T-helper 1 cell (primary cell): ENCODE measurements around the gene U2AF1L4.
"Not testable (repeated sequence)": the region's sequence is repeated elsewhere in the genome, so short reads cannot be mapped to it uniquely, and the experiment has no call there.

ENCODE experiments used
- DNase-seq, 5 donors: peaks; one replicate each; pipeline ENCODE4 v3.0.0-alpha.2; 2012 to 2020

U2AF1L4 gene

DNA sequence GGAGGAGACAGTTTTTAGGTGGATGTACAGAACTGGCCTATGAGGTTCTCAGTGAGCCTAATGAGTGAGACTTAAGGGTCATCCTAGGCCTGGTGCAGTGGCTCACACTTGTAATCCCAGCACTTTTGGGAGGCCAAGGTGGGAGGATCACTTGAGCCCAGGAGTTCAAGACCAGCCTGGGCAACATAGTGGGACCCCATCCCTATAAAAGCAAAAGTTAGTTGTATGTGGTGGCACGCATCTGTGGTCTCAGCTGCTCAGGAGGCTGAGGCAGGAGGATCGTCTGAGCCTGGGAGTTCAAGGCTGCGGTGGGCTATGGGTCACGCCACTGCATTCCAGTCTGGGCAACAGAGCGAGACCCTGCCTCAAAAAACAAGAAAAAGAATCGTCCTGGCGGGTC is 21.1 kb downstream of the U2AF1L4 start:
- DNase-seq = not testable (repeated sequence)

DNA sequence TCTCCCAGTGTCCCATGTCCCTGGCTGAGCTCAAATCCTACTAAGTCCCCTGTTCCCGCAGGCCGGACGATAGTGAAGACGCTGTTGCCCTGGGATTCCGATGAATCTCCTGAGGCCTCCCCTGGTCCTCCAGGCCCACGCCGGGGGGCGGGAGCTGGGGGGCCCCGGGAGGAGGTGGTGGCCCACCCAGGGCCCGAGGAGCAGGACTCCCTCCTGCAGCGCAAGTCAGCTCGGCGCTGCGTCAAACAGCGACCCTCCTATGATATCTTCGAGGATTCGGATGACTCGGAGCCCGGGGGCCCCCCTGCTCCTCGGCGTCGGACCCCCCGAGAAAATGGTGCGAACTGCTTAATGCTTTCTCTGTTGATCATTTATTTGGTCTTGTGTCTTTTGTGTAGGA is 21.5 kb downstream of the U2AF1L4 start:
- no peak for DNase-seq

DNA sequence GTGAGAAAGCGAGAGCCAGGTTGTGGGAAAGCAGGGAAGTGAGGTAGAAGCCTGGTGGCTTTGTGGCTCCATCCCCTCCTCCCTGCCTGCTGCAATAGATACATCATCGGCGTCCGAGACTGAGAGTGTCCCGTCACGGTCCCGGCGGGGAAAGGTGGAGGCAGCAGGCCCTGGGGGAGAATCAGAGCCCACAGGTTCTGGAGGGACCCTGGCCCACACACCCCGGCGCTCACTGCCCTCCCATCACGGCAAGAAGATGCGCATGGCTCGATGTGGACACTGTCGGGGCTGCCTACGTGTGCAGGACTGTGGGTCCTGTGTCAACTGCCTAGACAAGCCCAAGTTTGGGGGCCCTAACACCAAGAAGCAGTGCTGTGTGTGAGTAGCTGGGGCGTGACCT is 22.3 kb downstream of the U2AF1L4 start:
- no peak for DNase-seq

DNA sequence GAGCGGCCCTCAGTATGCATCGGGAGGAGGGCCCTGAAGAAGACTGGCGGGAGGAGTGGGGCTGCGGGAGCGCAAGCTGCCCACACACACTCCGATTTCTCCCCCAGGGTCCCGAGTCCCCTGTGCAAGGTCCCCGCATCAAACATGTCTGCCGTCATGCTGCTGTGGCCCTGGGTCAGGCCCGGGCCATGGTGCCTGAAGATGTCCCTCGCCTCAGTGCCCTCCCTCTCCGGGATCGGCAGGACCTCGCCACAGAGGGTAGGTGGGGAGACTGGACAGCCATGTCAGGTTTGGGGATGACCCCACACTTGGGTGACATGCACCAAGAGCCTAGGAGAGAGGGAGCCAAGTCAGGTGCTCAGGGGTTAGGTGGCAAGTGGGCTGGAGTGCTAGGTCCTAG is 22.8 kb downstream of the U2AF1L4 start:
- DNase-seq = no peak

DNA sequence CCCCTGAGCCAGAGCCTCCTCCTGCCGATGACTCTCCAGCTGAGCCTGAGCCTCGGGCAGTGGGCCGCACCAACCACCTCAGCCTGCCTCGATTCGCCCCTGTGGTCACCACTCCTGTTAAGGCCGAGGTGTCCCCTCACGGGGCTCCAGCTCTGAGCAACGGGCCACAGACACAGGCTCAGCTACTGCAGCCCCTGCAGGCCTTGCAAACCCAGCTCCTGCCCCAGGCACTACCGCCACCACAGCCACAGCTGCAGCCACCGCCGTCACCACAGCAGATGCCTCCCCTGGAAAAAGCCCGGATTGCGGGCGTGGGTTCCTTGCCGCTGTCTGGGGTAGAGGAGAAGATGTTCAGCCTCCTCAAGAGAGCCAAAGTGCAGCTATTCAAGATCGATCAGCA is 23.8 kb downstream of the U2AF1L4 start:
- no peak for DNase-seq

DNA sequence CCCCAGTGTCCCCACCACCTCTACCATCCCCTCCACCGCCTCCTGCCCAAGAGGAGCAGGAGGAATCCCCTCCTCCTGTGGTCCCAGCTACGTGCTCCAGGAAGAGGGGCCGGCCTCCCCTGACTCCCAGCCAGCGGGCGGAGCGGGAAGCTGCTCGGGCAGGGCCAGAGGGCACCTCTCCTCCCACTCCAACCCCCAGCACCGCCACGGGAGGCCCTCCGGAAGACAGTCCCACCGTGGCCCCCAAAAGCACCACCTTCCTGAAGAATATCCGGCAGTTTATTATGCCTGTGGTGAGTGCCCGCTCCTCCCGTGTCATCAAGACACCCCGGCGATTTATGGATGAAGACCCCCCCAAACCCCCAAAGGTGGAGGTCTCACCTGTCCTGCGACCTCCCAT is 24.6 kb downstream of the U2AF1L4 start:
- DNase-seq = no peak

DNA sequence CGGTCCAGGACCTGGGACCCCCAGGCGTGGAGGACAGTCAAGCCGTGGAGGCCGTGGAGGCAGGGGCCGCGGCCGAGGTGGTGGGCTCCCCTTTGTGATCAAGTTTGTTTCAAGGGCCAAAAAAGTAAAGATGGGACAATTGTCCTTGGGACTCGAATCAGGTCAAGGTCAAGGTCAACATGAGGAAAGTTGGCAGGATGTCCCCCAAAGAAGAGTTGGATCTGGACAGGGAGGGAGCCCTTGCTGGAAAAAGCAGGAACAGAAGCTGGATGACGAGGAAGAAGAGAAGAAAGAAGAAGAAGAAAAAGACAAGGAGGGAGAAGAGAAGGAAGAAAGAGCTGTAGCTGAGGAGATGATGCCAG is 25.1 kb downstream of the U2AF1L4 start:
- no peak for DNase-seq

DNA sequence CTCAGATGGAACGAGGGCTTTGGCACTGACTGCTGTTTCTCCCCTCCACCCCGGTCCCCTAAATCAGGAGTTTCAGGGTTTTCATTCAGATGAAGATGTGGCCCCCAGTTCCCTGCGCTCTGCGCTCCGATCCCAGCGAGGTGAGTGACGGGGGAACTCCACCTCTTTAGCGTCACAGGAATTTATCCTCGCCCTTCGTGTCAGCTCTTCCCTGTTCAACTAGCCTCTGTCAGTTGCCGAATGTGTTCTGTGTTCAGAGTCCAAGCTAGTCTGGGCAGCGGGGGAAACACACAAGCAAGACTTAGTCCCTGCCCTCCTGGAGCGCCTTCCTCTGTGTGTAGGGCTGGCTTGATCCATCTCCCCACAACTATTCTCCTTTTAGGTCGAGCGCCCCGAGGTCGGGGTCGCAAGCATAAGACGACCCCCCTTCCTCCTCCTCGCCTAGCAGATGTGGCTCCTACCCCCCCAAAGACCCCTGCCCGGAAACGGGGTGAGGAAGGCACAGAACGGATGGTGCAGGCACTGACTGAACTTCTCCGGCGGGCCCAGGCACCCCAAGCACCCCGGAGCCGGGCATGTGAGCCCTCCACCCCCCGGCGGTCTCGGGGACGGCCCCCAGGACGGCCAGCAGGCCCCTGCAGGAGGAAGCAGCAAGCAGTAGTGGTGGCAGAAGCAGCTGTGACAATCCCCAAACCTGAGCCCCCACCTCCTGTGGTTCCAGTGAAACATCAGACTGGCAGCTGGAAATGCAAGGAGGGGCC is 25.6 kb downstream of the U2AF1L4 start:
- DNase-seq = no peak

DNA sequence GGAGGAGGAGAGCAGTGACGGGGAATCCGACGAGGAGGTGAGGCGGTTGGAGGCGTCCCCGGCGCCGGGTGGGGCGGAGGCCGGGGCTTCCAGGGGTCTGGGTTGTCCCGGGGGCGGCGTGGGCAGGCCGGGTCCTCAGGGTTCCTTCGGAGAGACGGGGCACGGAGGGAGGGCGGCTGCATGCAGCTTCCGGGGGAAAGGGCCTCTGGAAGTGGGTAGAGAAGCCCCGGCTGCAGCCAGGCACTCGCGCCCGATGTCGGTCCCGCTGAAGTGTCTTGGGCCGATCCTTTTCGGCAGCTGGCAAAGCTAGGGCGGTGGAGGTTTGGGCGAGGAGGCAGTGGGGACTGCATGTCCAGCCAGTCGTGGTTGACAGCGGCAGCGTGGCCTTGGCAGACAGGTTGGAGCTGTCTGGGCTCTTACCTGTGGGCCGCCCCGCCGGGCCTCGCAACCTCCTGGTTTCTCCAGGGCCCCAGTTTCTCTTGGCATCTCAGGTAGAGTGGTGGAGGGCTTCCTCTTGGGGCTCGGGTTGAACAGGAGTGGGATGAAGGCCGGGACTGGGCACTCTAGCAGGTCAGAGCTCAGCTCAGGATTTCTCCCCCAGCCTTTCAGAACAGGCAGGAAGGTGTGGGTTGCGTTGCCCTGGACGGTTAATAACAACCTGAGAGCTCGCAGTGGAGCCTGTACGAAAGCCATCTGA is 26.7 kb downstream of the U2AF1L4 start:
- DNase-seq = peak in 3 of 5 donors; percentile 32 to 51 (median 37)

DNA sequence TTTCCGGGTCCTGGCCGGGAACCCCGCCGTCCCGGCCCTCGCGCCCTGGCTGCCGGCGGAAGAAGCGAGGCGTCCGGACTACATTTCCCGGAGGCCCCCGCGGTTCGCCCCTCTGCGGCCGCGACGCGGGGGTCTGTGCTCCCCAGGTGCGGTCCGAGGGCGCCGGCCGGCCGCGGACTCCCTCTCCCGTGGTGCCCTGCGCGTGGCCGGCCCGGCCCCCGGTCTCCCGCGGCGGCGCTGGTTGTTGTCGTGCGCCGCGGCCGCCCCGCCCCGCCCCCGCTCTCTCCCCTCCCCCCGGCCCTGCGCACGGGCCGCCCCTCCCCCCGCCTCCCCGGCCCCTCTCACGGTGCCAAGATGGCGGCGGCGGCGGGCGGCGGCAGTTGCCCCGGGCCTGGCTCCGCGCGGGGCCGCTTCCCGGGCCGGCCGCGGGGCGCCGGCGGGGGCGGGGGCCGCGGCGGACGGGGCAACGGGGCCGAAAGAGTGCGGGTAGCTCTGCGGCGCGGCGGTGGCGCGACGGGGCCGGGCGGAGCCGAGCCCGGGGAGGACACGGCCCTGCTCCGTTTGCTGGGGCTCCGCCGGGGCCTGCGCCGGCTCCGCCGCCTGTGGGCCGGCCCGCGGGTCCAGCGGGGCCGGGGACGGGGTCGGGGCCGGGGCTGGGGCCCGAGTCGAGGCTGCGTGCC is 27.4 kb downstream of the U2AF1L4 start, which contains the start of gene KMT2B:
KMT2B (plus strand) TSS at position 339 of the 680 bp plus-strand sequence; CDS start at position 355, 16 bp downstream.
- no peak for DNase-seq

DNA sequence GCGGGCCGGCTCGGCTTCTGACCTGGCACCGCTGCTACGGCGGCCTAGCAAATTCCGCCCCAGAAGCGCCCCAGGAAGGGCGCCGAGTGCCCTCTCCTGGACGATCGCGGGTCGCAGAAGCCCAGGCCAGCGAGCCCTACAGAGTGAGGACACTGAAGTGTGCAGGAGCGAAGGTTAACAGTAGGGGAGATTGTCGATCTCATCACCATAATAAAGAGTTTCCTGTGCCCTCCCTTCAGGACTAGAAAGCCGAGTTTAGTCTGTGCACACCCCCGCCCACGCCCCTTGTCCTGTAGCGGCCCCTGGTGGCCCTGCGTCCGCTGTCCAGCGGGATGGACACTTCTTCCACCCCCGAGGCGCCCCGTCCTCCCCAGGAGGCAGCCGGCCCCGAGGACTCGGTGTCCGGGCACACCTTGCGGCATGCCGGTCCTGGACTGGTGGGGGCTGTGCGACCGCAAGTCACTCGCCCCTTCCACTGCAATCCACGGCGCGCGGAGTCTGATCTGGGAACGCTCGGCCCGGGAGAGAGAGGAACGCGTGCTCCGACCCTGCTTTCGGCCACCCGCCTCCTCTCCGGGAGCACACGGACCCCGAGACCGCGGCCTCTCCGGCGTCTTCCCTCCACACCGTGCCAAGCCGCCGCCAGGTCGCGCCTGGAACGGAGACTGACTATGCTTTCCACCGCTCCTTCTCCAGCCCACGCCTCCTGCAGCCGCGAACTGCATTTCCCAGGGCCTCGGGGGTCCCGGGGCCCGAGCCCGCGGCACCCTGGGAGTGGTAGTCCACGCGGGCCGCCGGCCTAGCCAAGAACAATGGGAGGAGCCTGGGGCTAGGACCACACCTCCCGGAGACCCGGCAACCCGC is 28.2 kb downstream of the U2AF1L4 start:
- DNase-seq = peak; percentile 93 to 98 (median 97)

DNA sequence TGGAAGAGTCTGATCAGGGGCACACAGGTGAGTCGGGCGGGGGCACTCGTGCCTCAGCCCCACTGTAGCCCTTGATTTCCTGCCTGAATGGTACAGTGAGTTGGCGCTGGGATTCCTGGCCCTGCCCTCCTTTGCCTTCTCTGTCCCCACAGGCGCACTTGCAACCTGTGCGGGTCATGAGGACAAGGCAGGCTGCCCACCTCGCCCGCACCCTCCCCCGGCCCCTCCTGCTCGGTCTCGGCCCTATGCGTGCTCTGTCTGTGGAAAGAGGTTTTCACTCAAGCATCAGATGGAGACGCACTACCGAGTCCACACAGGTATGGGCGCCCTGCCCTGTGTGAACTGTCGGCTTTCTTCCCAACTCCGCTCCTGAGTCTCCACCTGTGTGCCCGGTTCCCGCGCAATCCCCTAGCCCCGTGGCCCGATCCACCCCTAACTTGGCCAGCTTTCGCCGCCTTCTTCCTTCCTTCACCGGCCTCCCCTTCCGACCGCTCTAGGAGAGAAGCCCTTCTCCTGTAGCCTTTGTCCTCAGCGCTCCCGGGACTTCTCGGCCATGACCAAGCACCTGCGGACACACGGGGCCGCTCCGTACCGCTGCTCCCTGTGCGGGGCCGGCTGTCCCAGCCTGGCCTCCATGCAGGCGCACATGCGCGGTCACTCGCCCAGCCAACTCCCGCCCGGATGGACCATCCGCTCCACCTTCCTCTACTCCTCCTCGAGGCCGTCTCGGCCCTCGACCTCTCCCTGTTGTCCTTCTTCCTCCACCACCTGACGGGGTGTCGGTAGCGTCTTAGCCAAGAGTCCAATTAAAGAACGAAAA is 29.0 kb downstream of the U2AF1L4 start:
- DNase-seq = peak in 1 of 5 donors; percentile 29

DNA sequence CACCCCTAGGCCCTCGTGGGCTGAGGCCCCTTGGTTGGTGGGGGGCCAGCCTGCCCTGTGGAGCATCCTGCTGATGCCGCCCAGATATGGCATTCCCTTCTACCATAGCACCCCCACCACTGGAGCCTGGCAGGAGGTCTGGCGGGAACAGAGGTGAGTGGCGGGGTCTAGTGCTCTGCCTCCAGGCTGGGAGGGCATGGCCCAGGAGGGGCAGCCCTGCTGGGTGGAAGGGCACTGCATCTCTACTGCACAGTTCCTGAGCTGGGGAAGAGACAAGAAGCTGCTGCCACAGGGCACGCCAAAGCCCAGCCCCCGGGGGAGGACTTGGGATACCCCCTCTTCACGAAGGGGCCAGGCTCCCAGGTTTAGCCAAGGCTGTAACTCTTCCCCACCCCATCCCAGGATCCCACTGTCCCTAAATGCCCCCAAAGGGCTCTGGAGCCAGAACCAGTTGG is 29.8 kb downstream of the U2AF1L4 start:
- no peak for DNase-seq

DNA sequence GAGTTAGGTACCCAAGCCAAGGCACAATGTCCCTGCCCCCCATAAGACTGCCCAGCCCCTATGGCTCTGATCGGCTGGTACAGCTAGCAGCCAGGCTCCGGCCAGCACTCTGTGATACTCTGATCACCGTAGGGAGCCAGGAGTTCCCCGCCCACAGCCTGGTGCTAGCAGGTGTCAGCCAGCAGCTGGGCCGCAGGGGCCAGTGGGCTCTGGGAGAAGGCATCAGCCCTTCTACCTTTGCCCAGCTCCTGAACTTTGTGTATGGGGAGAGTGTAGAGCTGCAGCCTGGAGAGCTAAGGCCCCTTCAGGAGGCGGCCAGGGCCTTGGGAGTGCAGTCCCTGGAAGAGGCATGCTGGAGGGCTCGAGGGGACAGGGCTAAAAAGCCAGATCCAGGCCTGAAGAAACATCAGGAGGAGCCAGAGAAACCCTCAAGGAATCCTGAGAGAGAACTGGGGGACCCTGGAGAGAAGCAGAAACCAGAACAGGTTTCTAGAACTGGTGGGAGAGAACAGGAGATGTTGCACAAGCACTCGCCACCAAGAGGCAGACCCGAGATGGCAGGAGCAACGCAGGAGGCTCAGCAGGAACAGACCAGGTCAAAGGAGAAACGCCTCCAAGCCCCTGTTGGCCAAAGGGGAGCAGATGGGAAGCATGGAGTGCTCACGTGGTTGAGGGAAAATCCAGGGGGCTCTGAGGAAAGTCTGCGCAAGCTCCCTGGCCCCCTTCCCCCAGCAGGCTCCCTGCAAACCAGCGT is 30.4 kb downstream of the U2AF1L4 start:
- DNase-seq = peak in 1 of 5 donors; percentile 54

DNA sequence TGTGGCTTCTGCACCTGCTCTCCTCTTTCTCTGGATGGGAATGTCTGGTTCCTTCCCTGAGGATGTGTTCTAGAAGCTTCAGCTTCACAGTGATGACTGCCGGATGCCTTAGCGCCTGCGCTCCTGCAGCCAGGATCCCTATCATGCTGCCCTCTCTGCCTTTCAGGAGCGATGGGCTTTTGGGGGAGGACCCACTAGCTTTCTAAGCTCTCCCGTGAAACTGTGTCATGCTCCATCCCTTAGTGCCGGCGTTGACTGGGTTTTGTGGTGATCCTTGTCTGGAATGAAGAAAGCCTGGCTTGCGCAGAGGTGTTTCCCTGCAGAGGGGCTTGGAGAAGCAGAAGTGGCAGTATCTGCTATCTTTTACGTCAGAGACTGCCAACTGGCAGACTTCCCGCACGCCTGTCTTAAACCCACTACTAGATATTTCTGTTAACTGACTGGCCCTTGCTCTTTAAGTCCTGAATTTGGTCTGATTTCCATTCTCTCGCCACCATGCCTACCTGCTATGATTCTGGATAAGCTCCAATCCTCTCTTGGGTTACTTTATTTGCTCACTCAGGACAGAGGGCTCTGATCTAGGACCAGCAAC is 31.2 kb downstream of the U2AF1L4 start:
- peak in 1 of 5 donors; percentile 19 for DNase-seq

DNA sequence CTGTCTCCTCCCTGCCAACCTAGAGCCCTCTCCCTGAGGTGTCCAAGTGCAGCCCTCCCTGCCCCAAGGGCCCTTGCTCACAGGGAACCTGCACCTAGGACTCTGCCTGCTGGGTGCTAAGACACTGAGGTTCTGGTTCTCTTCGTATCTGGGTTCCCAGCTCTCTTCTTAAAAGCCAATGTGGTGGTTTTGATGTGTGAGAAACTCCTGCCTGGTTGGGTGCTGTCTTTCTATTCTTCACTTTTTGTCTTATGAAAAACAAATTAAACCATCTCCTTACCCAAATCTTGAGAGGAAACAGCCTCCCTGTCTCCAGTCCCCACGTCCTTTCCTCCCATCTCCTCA is 31.7 kb downstream of the U2AF1L4 start:
- no peak for DNase-seq

DNA sequence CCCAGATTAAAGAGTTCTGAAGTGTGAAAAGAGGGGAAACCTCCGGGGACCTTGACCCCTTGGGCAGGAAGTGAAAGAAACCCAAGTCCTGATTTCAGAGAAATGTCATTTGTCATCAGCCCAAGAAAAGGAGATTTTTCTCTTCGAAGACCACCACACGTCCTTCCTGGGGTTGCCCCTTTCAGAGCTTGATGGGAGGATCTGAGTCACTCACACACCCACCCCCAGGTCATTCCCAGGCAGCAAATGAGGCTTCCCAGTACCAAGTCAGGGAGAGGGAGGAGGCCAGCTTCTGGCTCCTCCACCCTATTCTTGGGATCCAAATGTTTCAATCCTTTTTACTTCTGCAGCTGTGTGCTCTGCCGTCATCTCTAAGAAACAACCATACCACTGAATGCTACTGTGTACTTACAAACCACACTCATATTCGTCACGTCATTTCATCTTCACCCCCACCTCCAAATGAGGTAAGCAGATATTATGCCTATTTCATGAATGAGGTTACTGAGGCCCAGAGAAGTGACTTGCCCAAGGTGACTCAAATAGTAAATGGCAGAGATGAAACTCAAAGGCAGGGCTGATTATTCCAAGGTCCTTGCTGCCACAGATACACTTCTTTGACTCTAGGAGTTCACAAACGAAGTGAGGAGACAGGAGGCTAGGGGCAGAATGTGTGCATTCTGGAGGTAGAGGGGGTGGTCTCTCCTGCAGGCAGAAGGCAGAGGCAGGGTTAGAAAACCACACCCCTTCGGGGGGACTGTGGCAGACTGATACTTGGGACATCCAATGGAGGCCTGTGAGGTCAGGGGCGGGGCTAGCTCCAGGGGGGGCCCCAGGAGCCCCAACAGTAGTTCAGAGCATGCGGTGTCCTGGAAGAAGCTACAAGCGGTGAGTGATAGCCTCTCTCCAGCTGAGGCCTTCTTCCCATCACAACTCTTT is 32.4 kb downstream of the U2AF1L4 start:
- DNase-seq = peak in 2 of 5 donors; percentile 29 to 95

DNA sequence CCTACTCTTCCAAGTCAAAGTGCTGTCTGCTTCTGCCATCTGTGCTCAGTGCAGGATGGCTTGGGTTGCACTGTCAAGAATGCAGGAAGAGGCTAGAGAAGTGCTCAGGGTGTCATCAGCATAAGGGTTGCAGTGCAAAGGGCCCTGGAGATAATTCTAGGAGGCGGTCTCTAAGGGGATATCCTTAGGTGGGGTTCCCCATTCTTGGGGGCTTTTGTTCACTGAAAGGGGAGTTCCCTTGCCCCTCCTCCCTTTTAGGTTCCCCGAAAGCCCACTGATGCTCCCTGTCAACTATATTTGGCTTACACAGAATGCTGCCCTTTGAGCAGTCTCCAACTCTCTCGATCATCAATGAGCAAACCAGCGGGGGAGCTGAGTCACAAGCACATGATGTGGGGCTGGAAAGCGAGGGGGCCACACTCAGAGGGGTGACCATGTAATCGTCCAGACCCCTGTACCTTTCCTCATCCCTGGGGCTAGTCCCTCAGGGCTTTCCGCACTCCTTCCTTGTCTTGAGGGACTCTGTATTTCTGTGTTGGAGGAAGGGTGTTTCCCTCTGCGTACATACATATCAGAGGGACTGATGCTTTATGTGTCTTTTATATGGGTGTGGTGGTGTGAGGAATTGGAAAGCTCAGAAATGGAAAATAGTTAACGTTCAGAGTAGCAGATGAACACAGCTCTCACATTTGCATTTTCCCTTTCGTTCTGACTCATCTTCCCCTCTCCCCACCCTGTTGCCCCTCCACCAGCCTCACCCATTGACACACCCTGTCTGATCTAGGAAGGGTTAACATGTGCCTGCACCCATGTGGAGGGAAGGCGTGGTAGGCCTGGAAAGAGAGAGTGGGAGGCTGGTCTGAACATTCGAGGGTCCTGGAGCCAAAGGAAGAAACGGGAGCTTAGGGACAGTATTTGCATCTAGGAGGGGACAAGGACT is 34.2 kb downstream of the U2AF1L4 start:
- DNase-seq = peak in 1 of 5 donors; percentile 91
